PC-9 (cell line): ENCODE data around the gene MB21D2. TPM values are rescaled to one million over a fixed set of nuclear protein-coding genes. Genes with fewer than 3 reads are reported as not detected.

Experiments
- BruUV-seq: library from RNA; stranded (reverse); fragments of 400-500 nt; replicated peaks from 2 replicates; lab custom pipeline; 2021; lab: Mats Ljungman, UMichigan
- CTCF ChIA-PET: fragments of 300-600 bp; sonication (Branson Sonifier 250); formaldehyde crosslinking; loops from one replicate; lab custom pipeline; 2022; ENCODE audit warnings: antibody characterized with exemption; lab: Charles Lee
- POLR2A ChIA-PET: fragments of 300-600 bp; sonication (Branson Sonifier 250); formaldehyde crosslinking; loops from one replicate; lab custom pipeline; 2022; ENCODE audit warnings: antibody characterized with exemption; ENCODE audit not compliant: unreplicated experiment; lab: Charles Lee
- DNase-seq, 2 experiments: peaks; one replicate each; pipeline versions ENCODE4 v3.0.0 to v3.0.0-alpha.2; 2015 to 2022; ENCODE audit warnings: mixed read lengths in 1 of 2
- H2AFZ ChIP-seq: fragments of 200-600 bp; sonication (generic); 2 replicates; pipeline ENCODE4 v1.8.1; 2017; ENCODE audit warnings: antibody characterized with exemption
- H3F3A ChIP-seq: fragments of 200-600 bp; sonication (generic); 2 replicates; pipeline ENCODE4 v1.8.1; 2017; ENCODE audit warnings: antibody characterized with exemption, mild to moderate bottlenecking, low read depth; ENCODE audit not compliant: insufficient read depth
- H3K27ac ChIP-seq: fragments of 200-600 bp; sonication (generic); 2 replicates; pipeline ENCODE4 v1.6.1; 2016; ENCODE audit warnings: mixed run types
- H3K27me3 ChIP-seq: fragments of 200-600 bp; sonication (generic); 2 replicates; pipeline ENCODE4 v1.6.1; 2016; ENCODE audit warnings: low read depth, mixed run types; ENCODE audit not compliant: insufficient read depth
- H3K36me3 ChIP-seq: fragments of 200-600 bp; sonication (generic); 2 replicates; pipeline ENCODE4 v1.6.1; 2016; ENCODE audit warnings: low read depth, mixed run types
- H3K4me1 ChIP-seq: fragments of 200-600 bp; sonication (generic); replicated peaks from 2 replicates; pipeline ENCODE4 v1.6.1; 2016; ENCODE audit warnings: mixed run types; ENCODE audit not compliant: insufficient read depth
- H3K4me2 ChIP-seq: fragments of 200-600 bp; sonication (generic); 2 replicates; pipeline ENCODE4 v1.6.1; 2017; ENCODE audit warnings: mixed run types
- H3K4me3 ChIP-seq: fragments of 200-600 bp; sonication (generic); 2 replicates; pipeline ENCODE4 v1.6.1; 2016; ENCODE audit warnings: mixed run types
- H3K79me2 ChIP-seq: fragments of 200-600 bp; sonication (generic); 2 replicates; pipeline ENCODE4 v1.6.1; 2017; ENCODE audit warnings: low read depth, mixed run types
- H3K9me2 ChIP-seq: fragments of 200-600 bp; sonication (generic); 2 replicates; pipeline ENCODE4 v1.8.1; 2017; ENCODE audit warnings: mild to moderate bottlenecking; ENCODE audit not compliant: insufficient read depth
- H3K9me3 ChIP-seq: fragments of 200-600 bp; sonication (generic); 2 replicates; pipeline ENCODE4 v1.8.1; 2016; ENCODE audit warnings: low read depth; ENCODE audit not compliant: insufficient read depth
- H4K20me1 ChIP-seq: fragments of 200-600 bp; sonication (generic); 2 replicates; pipeline ENCODE4 v1.8.1; 2017; ENCODE audit not compliant: insufficient read depth
- EZH2 ChIP-seq: fragments of 200-600 bp; sonication (generic); IDR thresholded peaks from 2 replicates; pipeline ENCODE4 v1.8.0; 2017; ENCODE audit warnings: antibody characterized with exemption, low read depth
- intact Hi-C: fragments of 100-400 bp; cut with micrococcal nuclease; formaldehyde crosslinking; loops from one replicate; pipeline ENCODE4 v1.10.0; 2022; ENCODE audit not compliant: unreplicated experiment
- total RNA-seq: library from RNA; stranded (reverse); gene quantifications from 2 replicates; pipeline ENCODE4 v1.2.3, GENCODE V29; 2021
- TF ChIP-seq, protein P1 (sequence below): fragments of 200-600 bp; sonication (generic); conservative IDR thresholded peaks from 2 replicates; pipeline ENCODE4 v1.6.1; 2017; ENCODE audit warnings: mixed run types, antibody characterized with exemption, mild to moderate bottlenecking, moderate library complexity

Gene MB21D2
- total RNA-seq, 1 experiment from 2014 or later, result 5.1 TPM

DNA sequence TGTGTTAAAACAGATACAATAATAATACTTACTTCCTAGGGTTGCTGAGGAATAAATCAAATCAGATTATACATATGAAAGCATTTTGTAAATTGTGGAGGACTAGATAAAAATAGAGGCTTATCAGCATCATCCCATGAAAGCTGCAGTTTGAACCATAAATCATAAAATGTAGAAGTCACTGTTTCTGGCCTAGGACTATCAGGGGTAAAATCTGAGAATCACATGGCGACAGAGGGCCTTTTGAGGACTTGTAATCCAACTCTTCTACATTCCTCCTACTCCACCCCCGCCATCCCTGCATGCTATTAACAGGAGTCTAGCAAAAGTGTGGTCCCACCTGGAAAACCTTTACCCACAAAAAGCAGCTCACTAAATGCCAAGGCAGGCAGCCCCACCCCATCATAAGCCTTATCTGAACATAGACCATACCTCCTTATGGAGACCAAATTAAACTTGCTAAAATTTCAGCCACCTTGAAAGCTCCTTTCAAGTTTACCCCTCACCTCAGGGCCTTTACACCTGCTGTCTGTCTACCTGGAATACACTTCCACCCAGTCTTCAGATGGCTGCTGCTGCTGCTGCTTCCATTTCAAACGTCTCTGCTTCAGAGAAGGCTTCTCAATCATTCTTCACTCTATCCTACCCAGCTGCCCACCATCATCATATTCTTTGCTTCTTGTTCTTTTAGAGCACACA, 11.5 kb downstream of the MB21D2 start:
- POLR2A ChIA-PET, result interaction anchor here (0.6 kb wide), 2 partner anchors 12 to 19 kb away, joined by 3 to 5 read pairs; no protein-coding TSS in a partner anchor
- CTCF ChIA-PET, result interaction anchor here (1.6 kb wide), 1 partner anchor 17 kb away, joined by 5 read pairs; no protein-coding TSS in a partner anchor

DNA sequence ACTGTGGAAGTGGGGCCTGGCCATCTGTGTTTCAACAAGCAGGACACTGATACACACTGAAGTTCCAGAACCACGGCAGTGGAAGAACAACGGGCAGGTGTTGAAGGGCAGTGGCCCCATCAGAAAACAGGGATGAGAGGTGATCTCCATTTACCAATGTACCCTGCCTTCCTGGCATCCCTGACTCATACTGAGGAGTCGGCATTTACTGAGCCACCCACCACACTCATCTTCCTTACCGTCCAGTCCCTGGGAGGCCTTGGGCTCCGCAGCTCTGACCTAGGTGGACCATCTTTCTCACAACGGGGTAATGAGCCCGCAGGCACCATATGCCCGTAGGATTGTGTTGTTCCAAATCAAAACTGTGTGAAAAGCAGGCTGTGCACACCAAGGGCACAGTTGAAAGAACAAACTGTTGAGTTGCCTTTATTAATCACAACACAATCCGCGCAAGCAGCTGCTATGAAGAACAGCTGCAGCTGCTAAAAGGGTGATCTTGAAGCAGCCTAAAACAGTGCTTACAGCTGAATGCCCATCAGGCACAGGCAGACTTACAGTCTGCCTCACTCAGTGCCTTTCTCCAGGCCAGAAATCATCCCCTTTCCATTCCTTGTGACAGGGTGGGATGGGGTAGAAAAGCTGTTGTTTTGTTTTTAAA, 12.9 kb downstream of the MB21D2 start:
- Histone ChIP-seq H2AFZ (no peak overlapping the region), H4K20me1 (no peaks in the 10 kb centered on the region), H3K9me2 (no peaks in the 10 kb centered on the region), H3K27ac (no peak overlapping the region), H3K4me2 (no peak overlapping the region), H3K9me3 (peaks cover 10% of the 10 kb centered on the region; the same call in 1 of the 2 replicates), H3K36me3 (peaks cover 4% of the 10 kb centered on the region; the same call in 1 of the 2 replicates), H3K27me3 (no peaks in the 10 kb centered on the region), H3K4me1 (peaks cover 80% of the 10 kb centered on the region), H3F3A (peaks cover 55% of the 10 kb centered on the region), H3K79me2 (peaks cover 65% of the 10 kb centered on the region), H3K4me3 (no peak overlapping the region)
- ChIA-PET POLR2A (no interaction called here), CTCF (no interaction called here)
- no peak for DNase-seq
- TF ChIP-seq, protein P1, sequence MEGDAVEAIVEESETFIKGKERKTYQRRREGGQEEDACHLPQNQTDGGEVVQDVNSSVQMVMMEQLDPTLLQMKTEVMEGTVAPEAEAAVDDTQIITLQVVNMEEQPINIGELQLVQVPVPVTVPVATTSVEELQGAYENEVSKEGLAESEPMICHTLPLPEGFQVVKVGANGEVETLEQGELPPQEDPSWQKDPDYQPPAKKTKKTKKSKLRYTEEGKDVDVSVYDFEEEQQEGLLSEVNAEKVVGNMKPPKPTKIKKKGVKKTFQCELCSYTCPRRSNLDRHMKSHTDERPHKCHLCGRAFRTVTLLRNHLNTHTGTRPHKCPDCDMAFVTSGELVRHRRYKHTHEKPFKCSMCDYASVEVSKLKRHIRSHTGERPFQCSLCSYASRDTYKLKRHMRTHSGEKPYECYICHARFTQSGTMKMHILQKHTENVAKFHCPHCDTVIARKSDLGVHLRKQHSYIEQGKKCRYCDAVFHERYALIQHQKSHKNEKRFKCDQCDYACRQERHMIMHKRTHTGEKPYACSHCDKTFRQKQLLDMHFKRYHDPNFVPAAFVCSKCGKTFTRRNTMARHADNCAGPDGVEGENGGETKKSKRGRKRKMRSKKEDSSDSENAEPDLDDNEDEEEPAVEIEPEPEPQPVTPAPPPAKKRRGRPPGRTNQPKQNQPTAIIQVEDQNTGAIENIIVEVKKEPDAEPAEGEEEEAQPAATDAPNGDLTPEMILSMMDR, result no peak
- TF ChIP-seq EZH2, result no peak
- intact Hi-C loops, result no loop called here
- no TSS peak for BruUV-seq

More for the DNA sequence above, 11.5 kb downstream of the MB21D2 start:
- peak overlapping the region; percentile 89 for H3K27ac ChIP-seq
- no peaks in the 10 kb centered on the region for H4K20me1 ChIP-seq
- peak overlapping the region; percentile 70 for H3K4me2 ChIP-seq
- peak in 1 of 2 experiments; percentile 43 for DNase-seq
- BruUV-seq, result no TSS peak
- no peaks in the 10 kb centered on the region for H3K27me3 ChIP-seq
- H3K9me2 ChIP-seq, result no peaks in the 10 kb centered on the region
- peaks cover 73% of the 10 kb centered on the region for H3K79me2 ChIP-seq
- peaks cover 4% of the 10 kb centered on the region; the same call in 1 of the 2 replicates for H3K36me3 ChIP-seq
- H3K4me1 ChIP-seq, result peaks cover 66% of the 10 kb centered on the region
- H3K4me3 ChIP-seq, result no peak overlapping the region
- H3F3A ChIP-seq, result peaks cover 44% of the 10 kb centered on the region
- TF ChIP-seq, protein P1, result no peak
- no peak for TF ChIP-seq EZH2
- no peak overlapping the region for H2AFZ ChIP-seq
- peaks cover 10% of the 10 kb centered on the region; the same call in 1 of the 2 replicates for H3K9me3 ChIP-seq
- intact Hi-C loops, result no loop called here

DNA sequence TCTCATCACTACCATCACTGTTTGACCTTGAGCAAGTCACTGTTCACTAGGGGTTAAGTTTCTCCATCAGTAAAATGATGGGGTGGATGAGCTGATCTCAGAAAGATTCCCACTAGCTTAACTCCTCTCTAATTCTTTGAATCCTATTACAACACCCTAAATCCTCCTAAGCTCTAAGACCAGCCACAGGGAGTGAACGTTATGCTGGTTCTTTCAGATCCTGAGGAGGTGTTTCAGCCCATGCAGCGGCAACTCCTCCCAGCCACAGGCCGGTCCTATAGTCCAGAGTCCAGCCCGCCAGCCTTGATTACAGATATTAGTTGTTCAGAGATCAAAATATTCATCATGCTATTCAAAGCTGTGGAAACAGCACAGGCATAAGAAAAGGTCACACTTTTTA, 15.1 kb downstream of the MB21D2 start:
- intact Hi-C loops, result no loop called here
- peaks cover 10% of the 10 kb centered on the region; the same call in 1 of the 2 replicates for H3K9me3 ChIP-seq
- no peaks in the 10 kb centered on the region for H3K27me3 ChIP-seq
- H3K4me3 ChIP-seq, result no peak overlapping the region
- POLR2A ChIA-PET, result interaction anchor here (1.0 kb wide), 1 partner anchor 15 kb away, joined by 7 read pairs; the partner anchor contains the start of gene MB21D2
- no peaks in the 10 kb centered on the region for H4K20me1 ChIP-seq
- H3K27ac ChIP-seq, result peak overlapping the region; percentile 87
- no peaks in the 10 kb centered on the region for H3K9me2 ChIP-seq
- no TSS peak for BruUV-seq
- peaks cover 4% of the 10 kb centered on the region; the same call in 1 of the 2 replicates for H3K36me3 ChIP-seq
- CTCF ChIA-PET, result no interaction called here
- DNase-seq, result no peak
- peaks cover 42% of the 10 kb centered on the region for H3F3A ChIP-seq
- peaks cover 83% of the 10 kb centered on the region for H3K4me1 ChIP-seq
- peaks cover 79% of the 10 kb centered on the region for H3K79me2 ChIP-seq
- no peak for TF ChIP-seq EZH2
- TF ChIP-seq, protein P1, result no peak
- peak overlapping the region; percentile 52; the same call in 1 of the 2 replicates for H3K4me2 ChIP-seq
- H2AFZ ChIP-seq, result no peak overlapping the region
